HG02981 (cell line): Measurements from ENCODE around the gene FGGY.

Experiments used
- ATAC-seq: cut with Tn5 transposase; IDR thresholded peaks from one replicate; pipeline ENCODE4 v1.9.1; 2021; ENCODE audit warnings: mild to moderate bottlenecking, moderate library complexity; ENCODE audit not compliant: unreplicated experiment

FGGY gene

GRCh38 chr1:59378621-59379370 lies 81.9 kb downstream of the FGGY start:
- ATAC-seq, result no peak

- no peak for ATAC-seq
These were observed 82.5 kb downstream of the FGGY start for GRCh38 chr1:59379371-59379728.

GRCh38 chr1:59383963-59384362 lies 87.1 kb downstream of the FGGY start:
- ATAC-seq, result peak; percentile 23

GRCh38 chr1:59384443-59384842 lies 87.5 kb downstream of the FGGY start:
- ATAC-seq, result peak; percentile 79

GRCh38 chr1:59388191-59388590 lies 91.3 kb downstream of the FGGY start:
- ATAC-seq, result no peak

- ATAC-seq, result no peak
These were observed 93.0 kb downstream of the FGGY start for GRCh38 chr1:59389847-59390246.

GRCh38 chr1:59390307-59390706 lies 93.4 kb downstream of the FGGY start:
- no peak for ATAC-seq

GRCh38 chr1:59391212-59392179 lies 94.6 kb downstream of the FGGY start:
- ATAC-seq, result peak; percentile 51

- no peak for ATAC-seq
These were observed 96.6 kb downstream of the FGGY start for GRCh38 chr1:59393211-59394180.

- ATAC-seq, result no peak
These were observed 98.0 kb downstream of the FGGY start for GRCh38 chr1:59394706-59395425.

- ATAC-seq, result no peak
These were observed 99.5 kb downstream of the FGGY start for GRCh38 chr1:59396387-59396786.

- ATAC-seq, result no peak
These were observed 100.4 kb downstream of the FGGY start for GRCh38 chr1:59397139-59397858.

GRCh38 chr1:59399642-59400041 lies 102.7 kb downstream of the FGGY start:
- no peak for ATAC-seq

- ATAC-seq, result no peak
These were observed 104.7 kb downstream of the FGGY start for GRCh38 chr1:59401581-59401980.

- no peak for ATAC-seq
These were observed 107.9 kb downstream of the FGGY start for GRCh38 chr1:59404796-59405195.

GRCh38 chr1:59406437-59407164 lies 109.7 kb downstream of the FGGY start:
- no peak for ATAC-seq

GRCh38 chr1:59408608-59409240 lies 111.8 kb downstream of the FGGY start:
- no peak for ATAC-seq

- no peak for ATAC-seq
These were observed 112.7 kb downstream of the FGGY start for GRCh38 chr1:59409549-59409948.
